Adrenal gland (tissue), 12 donors: Measurements from ENCODE around the gene ZNF469. TPM values are rescaled to one million over a fixed set of nuclear protein-coding genes. Genes with fewer than 3 reads are reported as not detected.

Experiments
- DNase-seq, 7 donors: peaks; one replicate each; pipeline ENCODE4 v3.0.0-alpha.2; 2019 to 2020
- H3K27ac ChIP-seq, 5 donors: fragments of 200-600 bp; sonication (generic) in 4 of 5; 1 replicate in 3 of 5; 2 replicates in 2 of 5; pipeline versions ENCODE4 v1.5.1 to v1.8.0; 2016 to 2020; ENCODE audit warnings: mild to moderate bottlenecking in 1 of 5
- H3K27me3 ChIP-seq: fragments of 200-600 bp; 2 replicates; pipeline ENCODE4 v1.8.0; 2021
- H3K36me3 ChIP-seq, 2 donors: fragments of 200-600 bp; replicated peaks in 1 of 2; 1 replicate in 1 of 2; 2 replicates in 1 of 2; pipeline versions ENCODE4 v1.5.1 to v1.8.0; 2018 to 2022
- H3K4me1 ChIP-seq, 2 donors: fragments of 200-600 bp; replicated peaks in 1 of 2; 1 replicate in 1 of 2; 2 replicates in 1 of 2; pipeline versions ENCODE4 v1.5.1 to v1.8.0; 2018 to 2021
- H3K4me3 ChIP-seq, 4 donors: fragments of 200-600 bp; sonication (generic) in 3 of 4; one replicate each; pipeline ENCODE4 v1.5.1; 2016 to 2018
- H3K9me3 ChIP-seq, 3 donors: fragments of 200-600 bp; sonication (generic) in 1 of 3; replicated peaks in 1 of 3; 1 replicate in 2 of 3; 2 replicates in 1 of 3; pipeline versions ENCODE4 v1.5.1 to v1.8.0; 2016 to 2021
- POLR2A ChIP-seq, 2 donors: fragments of 450-650 bp; IDR thresholded peaks; one replicate each; pipeline ENCODE4 v1.6.1; 2017; ENCODE audit warnings: antibody characterized with exemption in 2 of 2, mild to moderate bottlenecking in 2 of 2, moderate library complexity in 1 of 2
- WGBS, 4 donors: extraction: QIAGEN DNeasy Blood & Tissue Kit in 2 of 4; methylation state at CpG; one replicate each; pipeline versions ENCODE4 v1.1.5 to v1.1.7; 2013 to 2017; 5-methylcytosine and 5-hydroxymethylcytosine counted together
- intact Hi-C, 2 donors: fragments of 100-400 bp; cut with DNase I; formaldehyde crosslinking; loops; one replicate each; pipeline versions ENCODE4 v1.14.1 to v1.15.0; 2022 to 2023
- polyA plus RNA-seq, 3 donors: library from polyadenylated mRNA; stranded (reverse); fragments of 200-250 nt in 2 of 3; fragments of 350-450 nt in 1 of 3; fragmentation: Illumina TruSeq in 1 of 3; extraction: RNeasy Lipid Tissue Mini Kit (QIAGEN cat#74804) in 1 of 3; gene quantifications; one replicate each; pipeline ENCODE4 v1.2.3, GENCODE V29; 2013 to 2014
- total RNA-seq, 9 donors: library from RNA; depleted of rRNA in 4 of 9; stranded (reverse); fragments of >200 nt in 4 of 9; fragments of 120-200 nt in 1 of 9; fragmentation: NEBNext Ultra II Directional in 1 of 9; extraction: Animal tissue kit (Norgen Biotek cat#: 25700) in 1 of 9; gene quantifications; one replicate each; pipeline versions ENCODE4 v1.1.0 to v1.2.4, GENCODE V29; 2013 to 2023
- TF ChIP-seq, protein P1 (sequence below), 6 experiments: fragments of 450-650 bp in 4 of 6; fragments of 200-600 bp in 2 of 6; sonication (generic) in 1 of 6; IDR thresholded peaks; 1 replicate in 5 of 6; 2 replicates in 1 of 6; pipeline versions ENCODE4 v1.5.1 to v1.8.0; 2016 to 2021; ENCODE audit warnings: antibody characterized with exemption in 6 of 6, mild to moderate bottlenecking in 2 of 6, moderate library complexity in 1 of 6
- donor health status: healthy with polysubstance abuse.
- donor health status: Bipolar disorder and iron deficiency.
- donor health status: DM: yes; HTN: yes; CAD: no.
- donor health status: DM: no; HTN: no; CAD: no.
- donor health status: DM: no; HTN: no; CAD: no.
- donor health status: DM: yes; HTN: yes; CAD: no.

The ZNF469 gene
- total and polyA plus RNA-seq, 12 donors: 0.18 to 5.7 (median 1.9) TPM

GRCh38 chr16:88352261-88353200 lies 30.2 kb upstream of the ZNF469 start:
- intact Hi-C loops: no loop called here
- WGBS, 4 donors: 66 to 82% (median 79%) methylated on average over 7 to 23 of the region's 23 CpGs

DNA sequence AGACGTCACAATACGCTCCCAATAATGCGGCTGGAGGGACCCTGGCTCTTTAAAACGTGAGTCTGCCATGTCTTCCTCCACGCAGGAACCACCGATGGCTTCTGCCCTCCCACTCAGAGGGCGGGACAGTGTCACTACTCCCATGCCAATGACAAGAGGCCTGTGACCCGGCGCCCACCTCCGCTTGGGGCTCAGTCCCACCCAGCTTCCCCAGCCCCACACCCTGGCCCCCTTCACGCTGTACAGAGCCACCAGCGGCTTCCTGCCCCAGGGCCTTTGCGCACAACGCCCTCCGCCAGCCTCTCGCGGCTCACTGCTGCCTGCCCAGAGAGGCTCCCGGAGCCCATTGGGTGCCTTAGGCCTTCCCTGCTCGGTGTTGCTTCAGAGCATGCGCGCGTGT lies 29.5 kb upstream of the ZNF469 start:
- Histone ChIP-seq H3K27ac (no peak overlapping the region), H3K4me1 (no peaks in the 10 kb centered on the region), H3K9me3 (no peaks in the 10 kb centered on the region), H3K36me3 (no peaks in the 10 kb centered on the region), H3K27me3 (no peaks in the 10 kb centered on the region), H3K4me3 (no peak overlapping the region)
- DNase-seq: no peak
- intact Hi-C loops: no loop called here
- TF ChIP-seq, protein P1, sequence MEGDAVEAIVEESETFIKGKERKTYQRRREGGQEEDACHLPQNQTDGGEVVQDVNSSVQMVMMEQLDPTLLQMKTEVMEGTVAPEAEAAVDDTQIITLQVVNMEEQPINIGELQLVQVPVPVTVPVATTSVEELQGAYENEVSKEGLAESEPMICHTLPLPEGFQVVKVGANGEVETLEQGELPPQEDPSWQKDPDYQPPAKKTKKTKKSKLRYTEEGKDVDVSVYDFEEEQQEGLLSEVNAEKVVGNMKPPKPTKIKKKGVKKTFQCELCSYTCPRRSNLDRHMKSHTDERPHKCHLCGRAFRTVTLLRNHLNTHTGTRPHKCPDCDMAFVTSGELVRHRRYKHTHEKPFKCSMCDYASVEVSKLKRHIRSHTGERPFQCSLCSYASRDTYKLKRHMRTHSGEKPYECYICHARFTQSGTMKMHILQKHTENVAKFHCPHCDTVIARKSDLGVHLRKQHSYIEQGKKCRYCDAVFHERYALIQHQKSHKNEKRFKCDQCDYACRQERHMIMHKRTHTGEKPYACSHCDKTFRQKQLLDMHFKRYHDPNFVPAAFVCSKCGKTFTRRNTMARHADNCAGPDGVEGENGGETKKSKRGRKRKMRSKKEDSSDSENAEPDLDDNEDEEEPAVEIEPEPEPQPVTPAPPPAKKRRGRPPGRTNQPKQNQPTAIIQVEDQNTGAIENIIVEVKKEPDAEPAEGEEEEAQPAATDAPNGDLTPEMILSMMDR (IDR thresholded peaks at IDR 0.05): no peak
- no peak for TF ChIP-seq POLR2A (IDR thresholded peaks at IDR 0.05)
- WGBS, 4 donors: 91 to 97% (median 96%) methylated on average over 20 to 22 of the region's 22 CpGs

More at GRCh38 chr16:88352261-88353200, 30.2 kb upstream of the ZNF469 start:
- Histone ChIP-seq H3K27me3 (no peaks in the 10 kb centered on the region), H3K27ac (no peak overlapping the region), H3K9me3 (no peaks in the 10 kb centered on the region), H3K36me3 (no peaks in the 10 kb centered on the region), H3K4me3 (no peak overlapping the region), H3K4me1 (no peaks in the 10 kb centered on the region)
- peak in 6 of 7 donors; percentile 48 to 63 (median 57) for DNase-seq
- TF ChIP-seq, protein P1 (IDR thresholded peaks at IDR 0.05): no peak
- TF ChIP-seq POLR2A (IDR thresholded peaks at IDR 0.05): no peak

- Histone ChIP-seq H3K4me3 (no peak overlapping the region), H3K4me1 (no peaks in the 10 kb centered on the region), H3K27me3 (no peaks in the 10 kb centered on the region), H3K9me3 (no peaks in the 10 kb centered on the region), H3K36me3 (no peaks in the 10 kb centered on the region), H3K27ac (no peak overlapping the region)
- 68 to 80% (median 71%) methylated on average over 6 to 12 of the region's 12 CpGs for WGBS, 4 donors
- no peak for DNase-seq
- intact Hi-C loops: no loop called here
- no peak for TF ChIP-seq POLR2A (IDR thresholded peaks at IDR 0.05)
- TF ChIP-seq, protein P1 (IDR thresholded peaks at IDR 0.05): no peak
These were observed 29.1 kb upstream of the ZNF469 start for GRCh38 chr16:88353691-88354090.

- WGBS, 4 donors: 90 to 94% (median 94%) methylated on average over 21 to 33 of the region's 33 CpGs
- Histone ChIP-seq H3K4me3 (no peak overlapping the region), H3K9me3 (no peaks in the 10 kb centered on the region), H3K27ac (no peak overlapping the region), H3K4me1 (no peaks in the 10 kb centered on the region), H3K27me3 (no peaks in the 10 kb centered on the region), H3K36me3 (no peaks in the 10 kb centered on the region)
- intact Hi-C loops: no loop called here
- TF ChIP-seq, protein P1 (IDR thresholded peaks at IDR 0.05): no peak
- no peak for TF ChIP-seq POLR2A (IDR thresholded peaks at IDR 0.05)
- no peak for DNase-seq
These were observed 28.3 kb upstream of the ZNF469 start for GRCh38 chr16:88354229-88355092.
